Pancreas (tissue), 10 donors: ENCODE measurements around the gene CHMP4A. TPM values are rescaled to one million over a fixed set of nuclear protein-coding genes. Genes with fewer than 3 reads are reported as not detected.
A peak's percentile ranks its signal among the peaks of the same experiment; 100 is the strongest.

Experiments
- ATAC-seq, 4 donors: fragments of 200-7000 bp; cut with Tn5 transposase; one replicate each; pipeline versions ENCODE4 v1.8.0 to v1.9.1; 2020; ENCODE audit warnings: mild to moderate bottlenecking in 4 of 4, moderate library complexity in 4 of 4
- DNase-seq, 6 donors: peaks; one replicate each; pipeline ENCODE4 v3.0.0-alpha.2; 2020
- FAIRE-seq: peaks from 2 replicates; lab custom pipeline; 2012; peaks lifted over from hg19 to GRCh38; lab: Jason Lieb, UNC
- H3K27ac ChIP-seq, 4 donors: fragments of 200-600 bp; sonication (generic); 1 replicate in 3 of 4; 2 replicates in 1 of 4; pipeline versions ENCODE4 v1.5.0 to v1.8.0; 2020
- H3K27me3 ChIP-seq, 4 donors: fragments of 200-600 bp; one replicate each; pipeline ENCODE4 v1.8.0; 2021
- H3K36me3 ChIP-seq, 3 donors: fragments of 200-600 bp; sonication (generic) in 1 of 3; one replicate each; pipeline versions ENCODE4 v1.5.0 to v1.8.0; 2020 to 2021
- H3K4me1 ChIP-seq, 3 donors: fragments of 200-600 bp; one replicate each; pipeline ENCODE4 v1.8.0; 2021
- H3K4me3 ChIP-seq, 4 donors: fragments of 200-600 bp; sonication (generic) in 2 of 4; one replicate each; pipeline versions ENCODE4 v1.5.0 to v1.8.0; 2020 to 2021
- H3K9me3 ChIP-seq, 4 donors: fragments of 200-600 bp; one replicate each; pipeline ENCODE4 v1.8.0; 2021
- WGBS, 2 donors: extraction: QIAGEN DNeasy Blood & Tissue Kit; methylation state at CpG; one replicate each; pipeline ENCODE4 v1.1.7; 2013; 5-methylcytosine and 5-hydroxymethylcytosine counted together
- intact Hi-C, 3 donors: fragments of 100-400 bp; cut with DNase I; formaldehyde crosslinking; loops; one replicate each; pipeline versions ENCODE4 v1.11.1 to v1.14.2; 2022
- polyA plus RNA-seq, 2 donors: library from polyadenylated mRNA; stranded (reverse); fragments of 200-250 nt; gene quantifications; one replicate each; pipeline ENCODE4 v1.2.3, GENCODE V29; 2013
- total RNA-seq, 6 donors: library from RNA; stranded (reverse); fragmentation: NEBNext Ultra II Directional in 4 of 6; extraction: Animal tissue kit (Norgen Biotek cat#: 25700) in 4 of 6; gene quantifications; one replicate each; pipeline versions ENCODE4 v1.2.1 to v1.2.4, GENCODE V29; 2021 to 2023
- TF ChIP-seq, protein P1 (sequence below), 4 donors: fragments of 200-600 bp; sonication (generic) in 3 of 4; IDR thresholded peaks; one replicate each; pipeline versions ENCODE4 v1.5.0 to v1.8.0; 2021; ENCODE audit warnings: antibody characterized with exemption in 4 of 4
- donor health status: healthy with polysubstance abuse.
- donor health status: DM: no; HTN: no; CAD: no; lungs with moderate emphysema.
- donor health status: DM: no; HTN: no; CAD: no.
- donor health status: control.
- donor health status: control.
- donor health status: Bipolar disorder and iron deficiency.
- donor health status: DM: yes; HTN: yes; CAD: no.
- donor health status: DM: no; HTN: no; CAD: no.
- donor health status: DM: no; HTN: no; CAD: no.
- donor health status: DM: yes; HTN: yes; CAD: no.

Gene CHMP4A
- total and polyA plus RNA-seq, 8 donors = 16.3 to 79.9 (median 23.5) TPM

DNA sequence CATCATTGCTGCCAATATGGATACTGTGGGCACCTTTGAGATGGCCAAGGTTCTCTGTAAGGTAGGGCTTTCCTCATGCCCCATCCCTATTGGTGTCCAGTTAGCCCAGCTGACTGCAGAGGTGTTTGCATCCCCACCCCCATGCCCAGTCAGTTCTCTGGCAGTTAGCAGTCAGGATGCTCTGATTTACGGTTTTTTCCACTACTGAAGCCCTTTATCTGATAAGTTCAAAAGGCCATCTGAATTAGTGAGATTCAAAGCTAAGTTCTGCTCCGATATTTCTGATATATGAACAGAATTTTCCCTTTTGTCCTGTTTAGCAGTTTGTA, 20.2 kb upstream of the CHMP4A start:
- Histone ChIP-seq H3K27me3 (no peaks in the 10 kb centered on the region), H3K27ac (peak overlapping the region in 2 of 4 donors; percentile 83 to 89), H3K4me3 (peak overlapping the region in 2 of 4 donors; percentile 71 to 82), H3K36me3 (peaks cover 5 to 23% (median 12%) of the 10 kb centered on the region in 3 donors), H3K4me1 (peaks cover 7 to 17% (median 13%) of the 10 kb centered on the region in 3 donors), H3K9me3 (no peaks in the 10 kb centered on the region)
- TF ChIP-seq, protein P1, sequence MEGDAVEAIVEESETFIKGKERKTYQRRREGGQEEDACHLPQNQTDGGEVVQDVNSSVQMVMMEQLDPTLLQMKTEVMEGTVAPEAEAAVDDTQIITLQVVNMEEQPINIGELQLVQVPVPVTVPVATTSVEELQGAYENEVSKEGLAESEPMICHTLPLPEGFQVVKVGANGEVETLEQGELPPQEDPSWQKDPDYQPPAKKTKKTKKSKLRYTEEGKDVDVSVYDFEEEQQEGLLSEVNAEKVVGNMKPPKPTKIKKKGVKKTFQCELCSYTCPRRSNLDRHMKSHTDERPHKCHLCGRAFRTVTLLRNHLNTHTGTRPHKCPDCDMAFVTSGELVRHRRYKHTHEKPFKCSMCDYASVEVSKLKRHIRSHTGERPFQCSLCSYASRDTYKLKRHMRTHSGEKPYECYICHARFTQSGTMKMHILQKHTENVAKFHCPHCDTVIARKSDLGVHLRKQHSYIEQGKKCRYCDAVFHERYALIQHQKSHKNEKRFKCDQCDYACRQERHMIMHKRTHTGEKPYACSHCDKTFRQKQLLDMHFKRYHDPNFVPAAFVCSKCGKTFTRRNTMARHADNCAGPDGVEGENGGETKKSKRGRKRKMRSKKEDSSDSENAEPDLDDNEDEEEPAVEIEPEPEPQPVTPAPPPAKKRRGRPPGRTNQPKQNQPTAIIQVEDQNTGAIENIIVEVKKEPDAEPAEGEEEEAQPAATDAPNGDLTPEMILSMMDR (IDR thresholded peaks at IDR 0.05) = no peak
- DNase-seq (no peak), ATAC-seq (no peak), FAIRE-seq (no peak)
- intact Hi-C loops = no loop called here
- 30 to 33% methylated on average over 2 of the region's 2 CpGs for WGBS, 2 donors

GRCh38 chr14:24232645-24233537, 19.6 kb upstream of the CHMP4A start, which contains the start of gene GMPR2:
Gene GMPR2 (plus strand): TSS chr14:24232929. CDS start chr14:24233254, 325 bp downstream.
- TF ChIP-seq, protein P1 (IDR thresholded peaks at IDR 0.05) = no peak
- Histone ChIP-seq H3K4me1 (peaks cover 7 to 17% (median 13%) of the 10 kb centered on the region in 3 donors), H3K27me3 (no peaks in the 10 kb centered on the region), H3K27ac (peak within 1 kb of the TSS; percentile 67 to 89 (median 76)), H3K4me3 (peak within 1 kb of the TSS; percentile 33 to 95 (median 76)), H3K9me3 (no peaks in the 10 kb centered on the region), H3K36me3 (peaks cover 5 to 19% (median 11%) of the 10 kb centered on the region in 3 donors)
- DNase-seq = no peak
- FAIRE-seq = no peak
- 2 to 3% methylated on average over 37 to 38 of the region's 38 CpGs for WGBS, 2 donors
- intact Hi-C loops = no loop called here
- ATAC-seq = peak; percentile 52 to 70 (median 64)

DNA sequence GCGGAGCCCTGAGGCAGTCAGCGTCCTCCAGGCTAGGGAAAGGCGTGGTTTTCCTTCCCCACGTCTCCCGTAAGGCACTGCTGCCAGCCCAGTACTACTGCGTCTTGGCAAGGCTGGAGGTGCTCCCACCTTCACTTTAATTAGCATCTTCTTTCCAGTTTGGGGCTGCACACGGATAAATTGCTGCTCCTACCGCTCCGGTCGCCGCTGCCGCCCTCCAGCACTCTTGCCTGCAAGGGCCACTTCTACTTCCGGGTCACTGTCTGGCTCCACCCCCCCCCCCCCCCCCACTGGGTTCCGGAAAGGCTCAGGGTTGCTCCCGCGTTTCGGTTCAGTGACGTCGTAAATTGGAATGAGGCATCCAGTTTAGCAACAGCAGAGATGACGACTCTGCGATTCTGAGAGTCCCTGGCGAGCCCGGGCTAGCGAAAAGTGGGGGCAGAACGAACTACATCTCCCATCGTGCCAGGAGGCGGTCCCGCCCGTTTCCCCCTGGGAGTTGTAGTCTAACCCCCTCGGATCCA, 18.9 kb upstream of the CHMP4A start, which contains the start of gene NEDD8:
NEDD8 (minus strand) TSS at position 247 of the 524 bp plus-strand sequence; CDS start at position 147, 100 bp downstream.
- Histone ChIP-seq H3K4me1 (peaks cover 7 to 17% (median 13%) of the 10 kb centered on the region in 3 donors), H3K4me3 (peak within 1 kb of the TSS; percentile 33 to 95 (median 76)), H3K27ac (peak within 1 kb of the TSS; percentile 67 to 89 (median 76)), H3K36me3 (peaks cover 5 to 15% (median 11%) of the 10 kb centered on the region in 3 donors), H3K27me3 (no peaks in the 10 kb centered on the region), H3K9me3 (no peaks in the 10 kb centered on the region)
- FAIRE-seq (no peak), DNase-seq (peak; percentile 81 to 91 (median 86)), ATAC-seq (peak; percentile 86 to 93 (median 92))
- 0% methylated on average over 30 of the region's 30 CpGs for WGBS, 2 donors
- TF ChIP-seq, protein P1 (IDR thresholded peaks at IDR 0.05) = no peak
- intact Hi-C loops = no loop called here

DNA sequence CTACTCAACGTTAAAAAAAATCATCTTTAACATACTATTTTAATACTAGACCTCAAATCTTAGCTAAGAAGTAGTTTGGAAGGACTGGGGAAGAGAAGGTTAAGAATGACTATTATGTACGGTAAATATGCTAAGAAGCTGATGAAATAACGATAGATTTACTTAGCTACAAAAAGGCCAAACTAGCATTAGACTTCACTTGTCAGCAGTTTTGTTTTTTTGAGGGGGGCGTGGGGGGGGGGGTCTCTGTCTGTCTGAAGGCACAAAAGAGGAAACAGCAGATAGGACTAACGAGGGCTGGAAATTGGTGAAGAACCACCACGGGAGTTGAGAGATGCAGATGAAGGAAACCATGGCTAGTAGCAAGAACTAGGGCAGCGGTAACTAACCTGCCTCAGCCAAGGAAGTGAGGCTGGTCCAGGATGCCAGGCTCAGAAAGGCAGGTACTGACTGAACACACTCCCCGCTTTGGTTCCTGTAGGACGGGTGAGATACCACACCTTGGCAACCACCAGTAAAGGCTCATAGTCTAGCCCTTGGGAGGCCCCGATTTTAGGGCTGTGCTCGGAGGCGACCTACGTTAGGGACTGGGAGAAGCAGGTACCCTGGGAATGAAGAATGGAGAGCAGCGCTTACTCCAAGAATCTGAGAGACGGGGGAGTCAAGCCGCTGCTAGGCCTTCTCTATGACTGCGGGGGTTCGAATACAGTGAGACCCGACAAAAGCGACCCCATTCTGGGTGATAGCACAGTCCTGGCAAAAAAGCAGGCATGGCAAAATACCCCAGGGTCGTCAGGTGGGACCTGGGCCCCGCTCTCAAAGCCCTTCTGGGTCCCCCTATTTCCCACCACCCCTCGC, 18.2 kb upstream of the CHMP4A start:
- H3K9me3 ChIP-seq = no peaks in the 10 kb centered on the region
- DNase-seq (no peak), ATAC-seq (peak; percentile 2 to 9 (median 3)), FAIRE-seq (no peak)
- H3K27ac ChIP-seq = peak overlapping the region; percentile 16 to 89 (median 75)
- 4 to 6% methylated on average over 23 of the region's 23 CpGs for WGBS, 2 donors
- no peaks in the 10 kb centered on the region for H3K27me3 ChIP-seq
- H3K4me3 ChIP-seq = peak overlapping the region; percentile 33 to 95 (median 76)
- intact Hi-C loops = no loop called here
- peaks cover 7 to 17% (median 13%) of the 10 kb centered on the region in 3 donors for H3K4me1 ChIP-seq
- TF ChIP-seq, protein P1 (IDR thresholded peaks at IDR 0.05) = no peak
- H3K36me3 ChIP-seq = peaks cover 0 to 13% (median 8%) of the 10 kb centered on the region in 3 donors
